Measurements from ENCODE around the gene APBB2. TPM values are rescaled to one million over a fixed set of nuclear protein-coding genes. Genes with fewer than 3 reads are reported as not detected.

The APBB2 gene
- total and polyA plus RNA-seq, 8 donors = 4.7 to 55.4 (median 23.1) TPM

- Histone ChIP-seq H3K4me3 (no peak overlapping the region), H3K27ac (peak overlapping the region in 1 of 5 donors; percentile 55), H3K36me3 (peaks cover 0 to 7% (median 7%) of the 10 kb centered on the region in 4 donors), H3K27me3 (no peaks in the 10 kb centered on the region), H3K4me1 (peaks cover 0 to 57% (median 23%) of the 10 kb centered on the region in 4 donors), H3K9me3 (no peaks in the 10 kb centered on the region)
- DNase-seq = peak in 1 of 2 donors; percentile 30
- TF ChIP-seq POLR2AphosphoS5 (IDR thresholded peaks at IDR 0.05) (no peak), EP300 (IDR thresholded peaks at IDR 0.05) (no peak), POLR2A (IDR thresholded peaks at IDR 0.05) (no peak), CTCF (IDR thresholded peaks at IDR 0.05) (no peak)
- WGBS, 5 donors = 76 to 97% (median 88%) methylated on average over 2 of the region's 2 CpGs
- intact Hi-C loops (cut with DNase I; ENCODE audit: low total_unique reads) = no loop called here
These were observed 274.5 kb downstream of the APBB2 start for GRCh38 chr4:40939856-40940255.

GRCh38 chr4:40938337-40938736 lies 276.0 kb downstream of the APBB2 start:
- Histone ChIP-seq H3K4me1 (peaks cover 0 to 61% (median 23%) of the 10 kb centered on the region in 4 donors), H3K27ac (no peak overlapping the region), H3K27me3 (no peaks in the 10 kb centered on the region), H3K9me3 (no peaks in the 10 kb centered on the region), H3K36me3 (peaks cover 4 to 16% (median 15%) of the 10 kb centered on the region in 4 donors), H3K4me3 (no peak overlapping the region)
- 65 to 84% (median 73%) methylated on average over 5 of the region's 5 CpGs for WGBS, 5 donors
- TF ChIP-seq POLR2A (IDR thresholded peaks at IDR 0.05) (no peak), EP300 (IDR thresholded peaks at IDR 0.05) (no peak), CTCF (IDR thresholded peaks at IDR 0.05) (no peak), POLR2AphosphoS5 (IDR thresholded peaks at IDR 0.05) (no peak)
- intact Hi-C loops (cut with DNase I; ENCODE audit: low total_unique reads) = no loop called here
- no peak for DNase-seq

GRCh38 chr4:40937140-40937725 lies 277.1 kb downstream of the APBB2 start:
- intact Hi-C loops (cut with DNase I; ENCODE audit: low total_unique reads) = no loop called here
- peak in 1 of 2 donors; percentile 32 for DNase-seq

GRCh38 chr4:40934676-40935075 lies 279.7 kb downstream of the APBB2 start:
- intact Hi-C loops (cut with DNase I; ENCODE audit: low total_unique reads) = no loop called here
- no peak for TF ChIP-seq POLR2A (IDR thresholded peaks at IDR 0.05)
- TF ChIP-seq EP300 (IDR thresholded peaks at IDR 0.05) = no peak
- no peak for TF ChIP-seq POLR2AphosphoS5 (IDR thresholded peaks at IDR 0.05)
- TF ChIP-seq CTCF (IDR thresholded peaks at IDR 0.05) = no peak
- no peak for DNase-seq
- H3K27me3 ChIP-seq = no peaks in the 10 kb centered on the region
- H3K36me3 ChIP-seq = peaks cover 7 to 27% (median 26%) of the 10 kb centered on the region in 4 donors
- WGBS, 5 donors = 77 to 86% (median 83%) methylated on average over 4 of the region's 4 CpGs
- H3K27ac ChIP-seq = no peak overlapping the region
- no peak overlapping the region for H3K4me3 ChIP-seq
- no peaks in the 10 kb centered on the region for H3K9me3 ChIP-seq
- peaks cover 0 to 29% (median 12%) of the 10 kb centered on the region in 4 donors for H3K4me1 ChIP-seq

More at GRCh38 chr4:40937140-40937725, 277.1 kb downstream of the APBB2 start:
- H3K36me3 ChIP-seq = peaks cover 7 to 26% (median 21%) of the 10 kb centered on the region in 4 donors
- H3K4me1 ChIP-seq = peaks cover 0 to 54% (median 23%) of the 10 kb centered on the region in 4 donors
- no peak overlapping the region for H3K4me3 ChIP-seq
- H3K9me3 ChIP-seq = no peaks in the 10 kb centered on the region
- H3K27ac ChIP-seq = no peak overlapping the region
- TF ChIP-seq POLR2A (IDR thresholded peaks at IDR 0.05) (no peak), EP300 (IDR thresholded peaks at IDR 0.05) (no peak), CTCF (IDR thresholded peaks at IDR 0.05) (no peak), POLR2AphosphoS5 (IDR thresholded peaks at IDR 0.05) (no peak)
- 44 to 75% (median 64%) methylated on average over 2 of the region's 2 CpGs for WGBS, 5 donors
- no peaks in the 10 kb centered on the region for H3K27me3 ChIP-seq
